ENCODE measurements around the gene KRT71.

KRT71 gene

GRCh38 chr12:52539821-52540173 lies 13.1 kb downstream of the KRT71 start:
- no peak for DNase-seq (ENCODE audit: low read depth in 2 of 2, low spot score in 1 of 2)

GRCh38 chr12:52539083-52539820 lies 13.7 kb downstream of the KRT71 start:
- no peak for DNase-seq (ENCODE audit: low read depth in 2 of 2, low spot score in 1 of 2)

GRCh38 chr12:52537101-52537500 lies 15.8 kb downstream of the KRT71 start:
- DNase-seq (ENCODE audit: low read depth in 2 of 2, low spot score in 1 of 2), result no peak

- DNase-seq (ENCODE audit: low read depth in 2 of 2, low spot score in 1 of 2), result no peak
These were observed 17.4 kb downstream of the KRT71 start for GRCh38 chr12:52535574-52535973.

GRCh38 chr12:52534482-52534881 lies 18.5 kb downstream of the KRT71 start:
- no peak for DNase-seq (ENCODE audit: low read depth in 2 of 2, low spot score in 1 of 2)

GRCh38 chr12:52533686-52534470 lies 19.1 kb downstream of the KRT71 start:
- DNase-seq (ENCODE audit: low read depth in 2 of 2, low spot score in 1 of 2), result no peak

GRCh38 chr12:52532636-52533035 lies 20.3 kb downstream of the KRT71 start:
- no peak for DNase-seq (ENCODE audit: low read depth in 2 of 2, low spot score in 1 of 2)

GRCh38 chr12:52531566-52532300 lies 21.2 kb downstream of the KRT71 start:
- no peak for DNase-seq (ENCODE audit: low read depth in 2 of 2, low spot score in 1 of 2)

- DNase-seq (ENCODE audit: low read depth in 2 of 2, low spot score in 1 of 2), result no peak
These were observed 22.0 kb downstream of the KRT71 start for GRCh38 chr12:52530905-52531304.

- no peak for DNase-seq (ENCODE audit: low read depth in 2 of 2, low spot score in 1 of 2)
These were observed 22.6 kb downstream of the KRT71 start for GRCh38 chr12:52530366-52530765.

- DNase-seq (ENCODE audit: low read depth in 2 of 2, low spot score in 1 of 2), result no peak
These were observed 23.1 kb downstream of the KRT71 start for GRCh38 chr12:52529846-52530245.

GRCh38 chr12:52529417-52529816 lies 23.5 kb downstream of the KRT71 start:
- no peak for DNase-seq (ENCODE audit: low read depth in 2 of 2, low spot score in 1 of 2)

GRCh38 chr12:52528641-52529143 lies 24.3 kb downstream of the KRT71 start:
- DNase-seq (ENCODE audit: low read depth in 2 of 2, low spot score in 1 of 2), result no peak

GRCh38 chr12:52527121-52527800 lies 25.7 kb downstream of the KRT71 start:
- DNase-seq (ENCODE audit: low read depth in 2 of 2, low spot score in 1 of 2), result no peak

- DNase-seq (ENCODE audit: low read depth in 2 of 2, low spot score in 1 of 2), result no peak
These were observed 26.4 kb downstream of the KRT71 start for GRCh38 chr12:52526511-52526951.

- no peak for DNase-seq (ENCODE audit: low read depth in 2 of 2, low spot score in 1 of 2)
These were observed 27.1 kb downstream of the KRT71 start for GRCh38 chr12:52525661-52526499.

GRCh38 chr12:52524898-52525591 lies 27.9 kb downstream of the KRT71 start:
- no peak for DNase-seq (ENCODE audit: low read depth in 2 of 2, low spot score in 1 of 2)

GRCh38 chr12:52524241-52524897 lies 28.6 kb downstream of the KRT71 start:
- DNase-seq (ENCODE audit: low read depth in 2 of 2, low spot score in 1 of 2), result no peak

GRCh38 chr12:52523824-52524223 lies 29.1 kb downstream of the KRT71 start:
- DNase-seq (ENCODE audit: low read depth in 2 of 2, low spot score in 1 of 2), result no peak

Measured in stimulated activated CD8-positive, alpha-beta memory T cell treated with anti-CD3 and anti-CD28 coated beads, Interleukin-4, amount 100 ng/mL, for 1 hour (primary cell).